Activated T-helper 1 cell treated with anti-CD3 and anti-CD28 coated beads, Interleukin-12 subunit alpha, Interleukin-12 subunit beta, Interleukin-2, Interleukin-4 antibody, amounts not matched to agents 30 ng/mL and 10 ng/mL and 1 ng/mL, durations not matched to agents 14 hours and 24 hours and 36 hours (primary cell): ENCODE results near the gene NINJ1. TPM values are rescaled to one million over a fixed set of nuclear protein-coding genes. Genes with fewer than 3 reads are reported as not detected.
"Not testable (repeated sequence)": the region's sequence is repeated elsewhere in the genome, so short reads cannot be mapped to it uniquely, and the experiment has no call there.

Source experiments
- DNase-seq: peaks from one replicate; pipeline ENCODE4 v3.0.0; 2021; ENCODE audit warnings: low spot score
- H3K27ac Mint-ChIP-seq: one replicate; pipeline ENCODE4 v1.8.0; 2021; ENCODE audit warnings: mild to moderate bottlenecking, mixed read lengths
- H3K27me3 Mint-ChIP-seq: one replicate; pipeline ENCODE4 v1.8.0; 2022; ENCODE audit warnings: mild to moderate bottlenecking, moderate library complexity, mixed read lengths; ENCODE audit not compliant: insufficient read depth
- H3K36me3 Mint-ChIP-seq: one replicate; pipeline ENCODE4 v1.8.0; 2021; ENCODE audit warnings: low read depth, mixed read lengths
- H3K4me1 Mint-ChIP-seq: one replicate; pipeline ENCODE4 v1.8.0; 2021; ENCODE audit warnings: low read depth, mixed read lengths
- H3K4me3 Mint-ChIP-seq: one replicate; pipeline ENCODE4 v1.8.0; 2021; ENCODE audit warnings: mild to moderate bottlenecking, moderate library complexity, mixed read lengths
- H3K9me3 Mint-ChIP-seq: one replicate; pipeline ENCODE4 v1.8.0; 2021; ENCODE audit warnings: mixed read lengths
- intact Hi-C: fragments of 100-400 bp; cut with micrococcal nuclease; formaldehyde crosslinking; loops from one replicate; pipeline ENCODE4 v1.15.1; 2024
- total RNA-seq: library from RNA; stranded (reverse); gene quantifications from 2 replicates; pipeline ENCODE4 v1.2.3, GENCODE V29; 2022

The NINJ1 gene
- total RNA-seq, 1 donor from 2014 or later = 94.2 TPM

DNA sequence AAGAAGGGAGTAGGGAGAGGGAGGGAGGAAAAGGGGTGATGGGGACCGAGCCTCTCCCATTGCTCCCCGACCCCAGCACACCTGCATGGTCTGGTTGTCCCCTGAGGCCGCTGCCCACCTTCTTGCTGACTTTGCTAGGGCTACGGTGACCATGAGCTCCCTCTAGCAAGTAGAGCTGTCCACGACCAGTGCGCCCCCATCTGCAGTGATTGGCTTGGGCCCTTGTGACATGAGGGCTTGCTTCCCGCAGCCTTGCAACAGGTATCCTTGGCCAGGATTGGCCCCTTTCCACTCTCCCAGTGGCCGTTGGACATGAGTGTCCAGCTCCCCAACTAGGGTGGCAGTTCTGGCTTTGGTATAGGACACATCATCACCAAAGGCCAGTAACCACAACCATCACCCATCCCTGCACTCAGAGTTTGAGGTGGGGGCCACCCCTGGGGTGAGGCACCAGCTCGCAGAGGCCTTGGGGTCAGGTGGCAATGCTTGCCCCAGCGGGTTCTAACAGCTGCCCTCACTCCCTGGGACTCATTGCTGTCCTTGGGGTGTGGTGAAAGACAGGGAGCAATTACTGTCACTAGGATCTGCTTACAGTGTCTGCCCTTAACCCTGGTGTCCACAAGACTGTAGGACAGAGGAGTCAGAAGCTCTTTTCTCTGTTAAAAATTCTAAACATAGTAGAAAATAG is 17.2 kb upstream of the NINJ1 start:
- intact Hi-C loops = loop anchor here (10.0 kb wide), 1 partner anchor 276 kb away; the partner anchor contains the start of gene ZNF484
- peaks cover 27% of the 10 kb centered on the region for H3K9me3 Mint-ChIP-seq
- no peak overlapping the region for H3K27ac Mint-ChIP-seq
- H3K27me3 Mint-ChIP-seq = no peaks in the 10 kb centered on the region
- peaks cover 57% of the 10 kb centered on the region for H3K4me1 Mint-ChIP-seq
- peaks cover 20% of the 10 kb centered on the region for H3K36me3 Mint-ChIP-seq
- H3K4me3 Mint-ChIP-seq = no peak overlapping the region
- no peak for DNase-seq

DNA sequence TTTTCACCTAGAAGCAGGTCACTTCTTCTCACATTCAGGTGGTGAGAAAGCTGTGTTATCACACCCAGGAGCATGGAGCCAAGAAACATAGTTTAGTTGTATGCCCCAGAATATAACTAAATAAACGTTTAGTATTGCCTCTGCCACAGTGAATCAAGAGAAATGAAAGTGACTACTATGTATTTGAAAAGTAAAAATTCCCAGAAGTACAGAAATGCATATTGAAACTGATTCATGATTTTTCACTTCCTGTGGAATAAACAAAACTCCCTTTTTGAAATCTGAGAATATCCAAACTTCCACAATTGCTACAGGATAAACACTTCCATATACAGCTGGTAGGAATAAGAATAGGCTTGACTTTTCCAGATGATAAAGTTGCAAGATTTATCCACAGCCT is 15.3 kb upstream of the NINJ1 start:
- peaks cover 23% of the 10 kb centered on the region for H3K36me3 Mint-ChIP-seq
- H3K4me3 Mint-ChIP-seq = peak overlapping the region; percentile 50
- H3K27me3 Mint-ChIP-seq = no peaks in the 10 kb centered on the region
- intact Hi-C loops = loop anchor here (1.0 to 5.0 kb wide), 3 partner anchors 15 to 87 kb away; partner anchors contain the start of genes CARD19 and NINJ1
- H3K9me3 Mint-ChIP-seq = peaks cover 31% of the 10 kb centered on the region
- peak overlapping the region; percentile 81 for H3K27ac Mint-ChIP-seq
- no peak for DNase-seq
- H3K4me1 Mint-ChIP-seq = peaks cover 50% of the 10 kb centered on the region

DNA sequence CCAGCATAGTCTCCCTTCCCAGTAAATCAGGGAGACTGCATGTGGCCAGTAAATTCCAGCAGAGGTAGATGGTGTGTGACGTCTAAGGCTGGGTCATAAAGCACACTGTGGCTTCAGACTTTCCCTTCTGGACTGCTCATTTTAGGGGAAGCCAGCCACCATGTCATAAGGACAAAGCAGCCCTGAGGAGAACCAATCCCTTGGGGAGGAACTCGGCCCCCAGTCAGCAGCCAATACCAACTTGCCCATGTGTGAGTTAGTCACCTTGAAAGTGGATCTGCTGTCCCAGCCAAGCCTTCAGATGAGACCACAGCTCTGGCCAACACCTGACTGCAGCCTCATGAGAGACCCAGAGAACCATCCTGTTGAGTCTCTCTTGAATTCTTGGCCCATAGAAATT is 14.7 kb upstream of the NINJ1 start:
- Mint-ChIP-seq H3K27ac (peak overlapping the region; percentile 81), H3K27me3 (no peaks in the 10 kb centered on the region), H3K4me3 (peak overlapping the region; percentile 50), H3K36me3 (peaks cover 23% of the 10 kb centered on the region), H3K9me3 (peaks cover 31% of the 10 kb centered on the region), H3K4me1 (peaks cover 52% of the 10 kb centered on the region)
- intact Hi-C loops = loop anchor here (1.0 to 5.0 kb wide), 3 partner anchors 14 to 86 kb away; partner anchors contain the start of genes CARD19 and NINJ1
- no peak for DNase-seq

DNA sequence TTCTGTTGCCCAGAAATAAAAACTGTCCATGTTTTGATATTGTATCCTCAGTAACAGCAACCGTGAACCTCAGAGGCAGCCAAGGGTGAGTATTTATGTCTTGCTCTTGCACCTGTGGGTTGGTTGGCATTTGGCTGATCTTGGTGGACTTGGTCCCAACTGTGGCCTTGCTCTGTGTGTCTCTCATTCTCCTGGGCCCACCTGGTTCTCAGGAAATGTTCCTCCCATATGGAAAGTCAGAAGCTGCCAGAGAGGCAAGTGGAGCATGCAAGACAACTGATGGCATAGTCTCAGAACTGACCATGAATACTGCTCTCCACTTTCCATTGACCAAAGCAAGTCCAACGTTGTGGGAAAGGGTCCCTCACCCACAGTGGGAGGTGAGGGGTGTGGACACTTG is 13.6 kb upstream of the NINJ1 start:
- intact Hi-C loops = loop anchor here (5.0 kb wide), 2 partner anchors 50 to 85 kb away; partner anchors contain the start of gene CARD19
- Mint-ChIP-seq H3K4me3 (no peak overlapping the region), H3K27ac (peak overlapping the region; percentile 50), H3K9me3 (peaks cover 31% of the 10 kb centered on the region), H3K4me1 (peaks cover 54% of the 10 kb centered on the region), H3K36me3 (peaks cover 23% of the 10 kb centered on the region), H3K27me3 (no peaks in the 10 kb centered on the region)
- DNase-seq = no peak

- Mint-ChIP-seq H3K36me3 (peaks cover 23% of the 10 kb centered on the region), H3K4me3 (peak overlapping the region; percentile 50), H3K9me3 (peaks cover 31% of the 10 kb centered on the region), H3K4me1 (peaks cover 57% of the 10 kb centered on the region), H3K27ac (peak overlapping the region; percentile 89)
- intact Hi-C loops = loop anchor here (1.0 to 5.0 kb wide), 3 partner anchors 10 to 84 kb away; partner anchors contain the start of gene CARD19
- DNase-seq, H3K27me3 Mint-ChIP-seq: not testable (repeated sequence)
Observed at GRCh38 chr9:93146696-93147095, 12.6 kb upstream of the NINJ1 start.

- intact Hi-C loops = no loop called here
- H3K4me1 Mint-ChIP-seq = peaks cover 38% of the 10 kb centered on the region
- H3K27ac Mint-ChIP-seq = peak overlapping the region; percentile 93
- H3K36me3 Mint-ChIP-seq = peaks cover 19% of the 10 kb centered on the region
- H3K9me3 Mint-ChIP-seq = peaks cover 28% of the 10 kb centered on the region
- no peak overlapping the region for H3K4me3 Mint-ChIP-seq
- no peaks in the 10 kb centered on the region for H3K27me3 Mint-ChIP-seq
- peak; percentile 43 for DNase-seq
Observed at GRCh38 chr9:93143830-93144530, 9.9 kb upstream of the NINJ1 start.

DNA sequence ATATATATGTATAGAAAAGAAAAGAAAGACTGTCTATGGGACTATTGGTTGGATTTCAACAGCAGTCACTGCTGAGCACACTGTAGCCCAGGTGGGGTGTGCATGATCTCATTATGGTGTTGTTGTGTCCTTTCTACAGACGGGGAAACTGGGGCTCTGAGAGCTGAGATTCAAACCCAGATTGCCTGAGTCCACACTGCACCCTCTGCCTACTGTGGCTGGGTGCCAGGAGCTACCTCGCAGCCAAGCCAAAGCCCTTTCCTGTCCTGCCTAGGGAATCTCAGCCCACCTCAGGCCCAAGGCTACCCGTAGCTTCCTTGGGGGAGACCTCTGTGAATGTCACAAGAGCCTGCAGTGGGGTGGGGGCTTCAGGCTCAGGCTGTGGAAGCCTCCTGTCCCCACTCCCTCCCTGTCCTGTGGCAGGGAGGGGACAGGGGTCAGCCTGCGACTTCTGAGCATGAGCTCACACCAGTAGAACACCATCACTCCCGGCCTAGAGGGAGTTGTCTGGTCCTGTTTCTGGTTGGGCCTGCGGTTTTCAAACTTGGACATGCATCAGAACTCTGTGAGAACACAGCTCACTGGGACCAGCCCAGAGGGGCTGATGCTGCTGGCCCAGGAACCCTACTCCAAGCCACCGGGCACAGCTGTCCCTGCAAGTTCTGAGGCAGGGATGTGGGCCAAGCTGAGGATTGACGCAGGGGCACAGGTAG is 7.9 kb upstream of the NINJ1 start:
- H3K27me3 Mint-ChIP-seq = no peaks in the 10 kb centered on the region
- H3K9me3 Mint-ChIP-seq = peaks cover 15% of the 10 kb centered on the region
- no peak overlapping the region for H3K27ac Mint-ChIP-seq
- peaks cover 13% of the 10 kb centered on the region for H3K36me3 Mint-ChIP-seq
- intact Hi-C loops = no loop called here
- H3K4me3 Mint-ChIP-seq = no peak overlapping the region
- no peak for DNase-seq
- H3K4me1 Mint-ChIP-seq = peaks cover 38% of the 10 kb centered on the region

DNA sequence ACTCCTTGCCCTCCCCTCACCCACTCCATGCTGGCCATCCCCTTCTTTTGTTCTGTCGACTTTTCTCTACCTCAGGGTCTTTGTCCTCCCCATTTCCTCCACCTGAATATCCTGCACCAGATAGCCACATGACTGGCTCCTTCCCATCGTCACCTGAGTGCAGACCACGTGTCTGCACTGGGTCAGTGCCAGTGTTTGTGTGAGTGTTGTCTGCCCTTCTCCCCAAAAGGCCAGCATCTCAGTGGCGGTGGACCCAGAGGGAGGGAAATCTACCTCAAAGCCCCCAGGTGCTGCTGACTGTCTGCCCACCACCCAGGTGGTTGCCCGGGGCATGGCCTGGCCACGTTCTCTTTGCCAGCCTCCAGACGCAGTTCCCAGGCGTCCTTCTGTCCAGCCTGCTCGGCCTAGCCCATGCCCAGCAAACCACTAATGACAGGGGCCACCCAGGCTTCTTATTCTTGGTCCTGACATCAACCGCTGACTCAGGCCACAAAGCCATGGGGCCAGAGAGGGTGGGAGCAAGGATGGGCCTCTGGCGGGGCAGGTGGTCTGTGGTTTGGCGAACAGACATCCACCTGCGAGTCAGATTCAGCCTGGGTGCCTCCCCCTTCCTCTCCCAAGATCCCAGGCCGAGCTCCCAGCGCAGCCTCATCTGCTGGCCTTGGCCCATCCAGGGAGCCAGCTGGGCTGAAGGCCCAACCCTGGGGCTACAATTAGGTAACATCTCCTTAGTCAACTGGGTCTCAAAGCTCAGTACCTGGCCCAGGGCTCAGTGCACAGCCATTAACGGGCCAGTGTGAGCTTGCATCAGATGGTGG is 5.5 kb upstream of the NINJ1 start:
- Mint-ChIP-seq H3K36me3 (peaks cover 3% of the 10 kb centered on the region), H3K27ac (no peak overlapping the region), H3K27me3 (peaks cover 2% of the 10 kb centered on the region), H3K4me3 (no peak overlapping the region), H3K4me1 (peaks cover 34% of the 10 kb centered on the region), H3K9me3 (peaks cover 4% of the 10 kb centered on the region)
- intact Hi-C loops = loop anchor here (10.0 kb wide), 1 partner anchor 375 kb away; the partner anchor contains the start of gene BICD2
- no peak for DNase-seq

DNA sequence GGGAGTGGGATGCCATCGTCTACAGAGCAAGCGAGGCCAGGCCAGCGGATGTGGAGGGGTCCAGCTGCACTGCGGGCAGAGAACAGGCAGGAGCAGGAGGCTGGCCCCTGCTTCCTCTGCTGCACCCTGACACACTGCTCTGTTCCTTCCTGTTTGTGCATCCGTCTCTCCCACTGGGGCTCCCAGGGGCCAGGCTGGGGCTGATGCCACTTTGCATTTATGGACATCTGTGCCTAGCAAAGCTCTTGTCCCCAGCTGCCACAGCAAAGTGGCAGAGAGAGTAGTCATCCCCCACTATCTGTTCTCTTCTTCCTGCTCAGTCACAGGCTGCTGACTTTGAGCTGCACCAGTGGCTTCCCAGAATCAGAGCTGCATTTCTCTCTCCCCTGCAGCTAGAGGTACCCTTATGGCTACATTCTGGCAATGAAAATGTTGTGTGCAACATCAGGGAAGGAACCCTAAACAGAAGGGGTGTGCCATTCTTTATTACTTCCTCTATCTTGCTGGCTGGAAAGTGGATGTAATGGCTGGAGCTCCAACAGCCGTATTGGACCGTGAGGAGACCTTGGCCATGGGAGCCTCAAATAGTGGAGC is 4.2 kb upstream of the NINJ1 start:
- Mint-ChIP-seq H3K27me3 (peaks cover 2% of the 10 kb centered on the region), H3K36me3 (peaks cover 5% of the 10 kb centered on the region), H3K4me3 (no peak overlapping the region), H3K27ac (no peak overlapping the region), H3K4me1 (peaks cover 29% of the 10 kb centered on the region), H3K9me3 (peaks cover 4% of the 10 kb centered on the region)
- DNase-seq = no peak
- intact Hi-C loops = loop anchor here (10.0 kb wide), 1 partner anchor 373 kb away; the partner anchor contains the start of gene BICD2

DNA sequence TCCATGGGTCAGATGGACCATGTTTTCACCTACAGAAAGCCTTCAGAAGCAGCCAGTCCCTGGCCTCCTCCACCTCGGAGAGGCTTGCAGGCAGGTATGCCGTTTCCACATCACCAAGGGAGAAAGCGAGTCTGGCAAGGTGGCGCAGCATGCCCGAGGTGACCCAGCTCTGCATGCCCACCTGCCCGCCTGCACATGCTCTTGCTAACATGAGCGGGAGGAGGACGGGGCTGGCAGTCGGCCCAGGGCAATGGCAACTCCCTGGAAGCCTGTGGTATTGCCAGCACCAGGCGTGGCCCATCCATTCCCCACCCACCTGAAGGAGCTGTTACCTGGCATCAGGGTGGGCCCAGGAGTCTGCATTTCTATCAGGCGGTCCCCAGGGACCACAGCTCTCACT is 3.3 kb upstream of the NINJ1 start:
- Mint-ChIP-seq H3K36me3 (peaks cover 11% of the 10 kb centered on the region), H3K27ac (peak overlapping the region; percentile 40), H3K4me3 (no peak overlapping the region), H3K27me3 (peaks cover 2% of the 10 kb centered on the region), H3K4me1 (peaks cover 34% of the 10 kb centered on the region), H3K9me3 (peaks cover 4% of the 10 kb centered on the region)
- no peak for DNase-seq
- intact Hi-C loops = loop anchor here (10.0 kb wide), 1 partner anchor 373 kb away; the partner anchor contains the start of gene BICD2

GRCh38 chr9:93136011-93136440 is 2.0 kb upstream of the NINJ1 start:
- H3K4me3 Mint-ChIP-seq = peak overlapping the region; percentile 22
- intact Hi-C loops = loop anchor here (10.0 kb wide), 1 partner anchor 371 kb away; the partner anchor contains the start of gene BICD2
- H3K36me3 Mint-ChIP-seq = peaks cover 15% of the 10 kb centered on the region
- peaks cover 2% of the 10 kb centered on the region for H3K27me3 Mint-ChIP-seq
- H3K4me1 Mint-ChIP-seq = peaks cover 48% of the 10 kb centered on the region
- H3K9me3 Mint-ChIP-seq = peaks cover 4% of the 10 kb centered on the region
- DNase-seq = no peak
- peak overlapping the region; percentile 18 for H3K27ac Mint-ChIP-seq
